IPS-20b (cell line): ENCODE results near the gene DAPK2.

Experiments used
- H3K27ac ChIP-seq: one replicate; pipeline ENCODE4 v1.5.1; 2013; ENCODE audit warnings: low read length
- H3K27me3 ChIP-seq: 2 replicates; pipeline ENCODE4 v1.6.1; 2013; ENCODE audit warnings: mild to moderate bottlenecking, low read length, inconsistent platforms; ENCODE audit not compliant: insufficient read depth
- H3K36me3 ChIP-seq: 2 replicates; pipeline ENCODE4 v1.6.1; 2013; ENCODE audit warnings: low read depth, mild to moderate bottlenecking, inconsistent platforms, low read length, moderate library complexity; ENCODE audit not compliant: insufficient read depth
- H3K4me1 ChIP-seq: 2 replicates; pipeline ENCODE4 v1.6.1; 2013; ENCODE audit warnings: mild to moderate bottlenecking, control low read depth, inconsistent platforms, low read length, moderate library complexity; ENCODE audit not compliant: insufficient read depth
- H3K4me3 ChIP-seq: 2 replicates; pipeline ENCODE4 v1.5.1; 2013; ENCODE audit warnings: mild to moderate bottlenecking, low read length, inconsistent platforms
- H3K9ac ChIP-seq: 2 replicates; pipeline ENCODE4 v1.6.1; 2013; ENCODE audit warnings: low read depth, mild to moderate bottlenecking, inconsistent platforms, low read length, moderate library complexity
- H3K9me3 ChIP-seq: 2 replicates; pipeline ENCODE4 v1.6.1; 2013; ENCODE audit warnings: mild to moderate bottlenecking, low read depth, low read length, inconsistent platforms; ENCODE audit not compliant: insufficient read depth

The DAPK2 gene

DNA sequence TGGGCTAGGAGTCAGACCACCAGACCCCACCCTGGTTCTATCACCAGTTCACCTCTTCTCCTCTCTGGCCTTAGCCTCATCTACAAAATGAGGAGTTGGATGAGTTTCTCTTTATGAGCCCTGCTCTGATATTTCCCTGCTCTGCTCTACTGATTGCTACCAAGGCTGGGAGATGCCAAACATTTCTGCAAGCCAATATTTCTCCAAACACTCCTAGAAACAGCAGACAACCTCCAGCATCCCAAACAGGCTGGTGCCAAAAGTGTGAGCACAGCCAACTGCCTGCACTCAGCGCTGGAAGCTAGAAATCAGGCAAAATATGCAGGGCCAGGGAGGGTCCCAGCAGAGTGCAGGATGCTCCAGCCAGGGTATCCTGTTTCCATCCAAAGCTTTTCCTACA is 10.8 kb downstream of the DAPK2 start:
- no peak overlapping the region for H3K27ac ChIP-seq
- H3K27me3 ChIP-seq, result no peaks in the 10 kb centered on the region
- no peaks in the 10 kb centered on the region for H3K36me3 ChIP-seq
- no peak overlapping the region for H3K4me3 ChIP-seq
- no peak overlapping the region for H3K9ac ChIP-seq
- H3K4me1 ChIP-seq, result no peaks in the 10 kb centered on the region
- no peaks in the 10 kb centered on the region for H3K9me3 ChIP-seq

DNA sequence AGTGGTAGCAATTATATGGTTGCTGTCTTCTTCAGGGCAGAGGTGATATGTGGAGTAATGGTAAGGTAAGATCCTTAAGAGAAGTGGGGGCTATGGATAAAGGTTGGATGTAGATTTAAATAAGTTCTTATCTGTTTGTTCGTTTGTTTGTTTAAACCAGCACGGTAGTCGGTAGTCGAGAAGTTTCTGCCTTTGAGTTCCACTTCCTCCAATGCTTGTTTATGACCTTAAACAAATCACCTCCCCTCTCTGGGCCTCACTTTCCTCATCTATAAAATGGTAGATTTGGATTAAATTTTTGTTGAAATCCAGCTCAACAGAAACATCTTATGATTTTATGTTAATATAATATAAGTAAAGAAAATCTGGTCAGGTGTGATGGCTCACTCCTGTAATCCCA is 11.8 kb downstream of the DAPK2 start:
- Histone ChIP-seq H3K4me3 (no peak overlapping the region), H3K9me3 (no peaks in the 10 kb centered on the region), H3K9ac (no peak overlapping the region), H3K4me1 (no peaks in the 10 kb centered on the region), H3K27ac (no peak overlapping the region), H3K27me3 (no peaks in the 10 kb centered on the region), H3K36me3 (no peaks in the 10 kb centered on the region)

DNA sequence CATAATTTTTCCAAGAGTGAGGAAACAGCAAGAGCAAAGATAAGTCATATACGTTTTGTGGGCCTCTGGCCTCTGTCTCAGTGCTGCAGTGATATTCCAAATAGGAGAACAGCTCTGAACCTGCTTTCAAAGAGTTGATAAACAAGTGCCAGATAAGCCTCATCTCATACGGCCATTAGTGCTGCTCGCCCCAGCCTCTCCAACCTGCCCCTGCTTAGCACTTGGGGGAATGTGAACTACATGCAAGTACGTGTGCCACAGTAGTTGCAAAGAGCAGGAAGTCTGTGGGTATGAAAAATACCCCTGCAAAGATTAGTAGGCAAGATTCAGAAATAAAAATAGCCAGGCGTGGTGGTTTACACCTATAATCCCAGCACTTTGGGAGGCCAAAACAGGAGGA is 14.0 kb downstream of the DAPK2 start:
- no peaks in the 10 kb centered on the region for H3K36me3 ChIP-seq
- H3K4me1 ChIP-seq, result no peaks in the 10 kb centered on the region
- H3K9me3 ChIP-seq, result no peaks in the 10 kb centered on the region
- H3K4me3 ChIP-seq, result no peak overlapping the region
- no peak overlapping the region for H3K27ac ChIP-seq
- H3K9ac ChIP-seq, result no peak overlapping the region
- H3K27me3 ChIP-seq, result no peaks in the 10 kb centered on the region

DNA sequence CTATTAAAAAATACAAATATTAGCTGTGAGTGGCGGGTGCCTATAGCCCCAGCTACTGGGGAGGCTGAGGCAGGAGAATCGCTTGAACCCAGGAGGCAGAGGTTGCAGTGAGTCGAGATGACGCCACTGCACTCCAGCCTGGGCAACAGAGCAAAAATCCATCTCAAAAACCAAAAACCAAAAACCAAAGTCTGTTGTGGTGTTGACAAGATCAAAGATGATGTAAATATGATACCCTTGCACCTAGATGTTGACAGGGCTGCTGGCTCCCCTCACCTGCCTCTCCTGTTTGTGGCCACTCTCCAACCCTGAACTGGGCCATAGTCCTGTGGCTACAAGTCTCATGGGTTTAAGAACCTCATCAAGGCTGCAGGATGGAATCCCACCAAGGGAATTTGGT is 16.2 kb downstream of the DAPK2 start:
- Histone ChIP-seq H3K4me3 (no peak overlapping the region), H3K27ac (no peak overlapping the region), H3K9ac (no peak overlapping the region), H3K36me3 (no peaks in the 10 kb centered on the region), H3K4me1 (no peaks in the 10 kb centered on the region), H3K27me3 (no peaks in the 10 kb centered on the region), H3K9me3 (no peaks in the 10 kb centered on the region)

DNA sequence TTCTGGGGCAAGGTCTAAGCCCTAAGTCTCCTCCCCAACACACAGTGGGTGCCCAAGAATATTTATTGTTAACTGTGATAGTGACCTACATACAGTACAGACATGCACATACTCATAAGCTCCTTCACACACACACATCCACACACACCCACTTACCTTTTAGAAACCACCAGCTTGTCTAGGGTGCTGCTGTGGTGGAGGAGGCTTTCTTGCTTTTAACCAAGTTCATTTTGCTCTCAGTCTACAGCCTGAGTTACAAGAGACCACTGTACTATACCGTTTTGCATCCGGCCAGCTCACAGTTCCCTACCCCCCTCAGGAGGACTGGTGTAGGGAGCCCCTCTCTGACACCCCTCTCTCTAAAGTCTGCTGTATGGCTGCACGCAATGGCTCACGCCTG is 16.7 kb downstream of the DAPK2 start:
- Histone ChIP-seq H3K4me3 (no peak overlapping the region), H3K27ac (no peak overlapping the region), H3K27me3 (no peaks in the 10 kb centered on the region), H3K4me1 (no peaks in the 10 kb centered on the region), H3K36me3 (no peaks in the 10 kb centered on the region), H3K9ac (no peak overlapping the region), H3K9me3 (no peaks in the 10 kb centered on the region)

DNA sequence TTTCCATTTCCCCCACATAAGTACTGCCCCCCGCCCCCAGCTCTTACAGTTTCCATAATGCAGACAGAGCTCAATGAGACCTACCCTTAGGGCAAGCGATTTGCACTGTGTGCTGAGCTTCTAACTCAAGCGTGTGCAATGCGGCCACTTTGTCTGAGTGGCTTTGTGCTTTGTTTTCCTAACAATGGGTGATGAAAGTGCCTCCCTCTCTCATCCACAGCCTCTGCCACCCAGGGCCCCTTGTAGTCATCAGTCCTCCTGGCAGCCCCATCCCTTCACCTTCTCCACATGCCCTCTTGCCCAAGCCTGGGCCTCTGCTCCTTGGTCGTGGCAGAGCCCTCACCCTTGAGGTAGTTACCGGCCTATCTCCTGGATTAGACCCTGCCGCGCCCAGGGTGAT is 17.2 kb downstream of the DAPK2 start:
- no peaks in the 10 kb centered on the region; the same call in 1 of the 2 replicates for H3K4me1 ChIP-seq
- no peak overlapping the region for H3K27ac ChIP-seq

DNA sequence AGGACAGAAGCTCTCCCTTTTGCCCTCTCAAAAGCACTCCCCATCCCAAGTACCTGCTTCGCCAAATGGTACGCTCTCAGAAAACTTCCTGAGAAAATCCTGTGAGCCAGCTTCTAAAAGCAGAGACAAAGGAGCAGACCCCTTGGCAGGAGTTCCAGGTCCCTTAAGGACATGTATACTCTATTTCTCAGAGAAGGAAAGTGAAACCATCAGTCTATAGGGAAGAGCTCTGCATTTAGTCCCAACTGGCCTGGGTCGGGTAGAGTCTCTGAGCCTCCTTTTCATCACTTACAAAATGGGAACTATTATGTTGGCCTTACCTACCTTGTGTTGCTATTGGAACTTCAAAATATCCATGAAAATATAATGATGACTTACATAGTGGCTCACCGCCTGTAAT is 19.7 kb downstream of the DAPK2 start:
- no peak overlapping the region for H3K27ac ChIP-seq
- H3K27me3 ChIP-seq, result no peaks in the 10 kb centered on the region
- no peaks in the 10 kb centered on the region for H3K9me3 ChIP-seq
- no peak overlapping the region for H3K4me3 ChIP-seq
- H3K9ac ChIP-seq, result no peak overlapping the region
- peaks cover 3% of the 10 kb centered on the region; the same call in 1 of the 2 replicates for H3K4me1 ChIP-seq
- no peaks in the 10 kb centered on the region for H3K36me3 ChIP-seq

More for the DNA sequence above, 17.2 kb downstream of the DAPK2 start:
- no peaks in the 10 kb centered on the region for H3K9me3 ChIP-seq
- H3K27me3 ChIP-seq, result no peaks in the 10 kb centered on the region
- no peak overlapping the region for H3K4me3 ChIP-seq
- no peak overlapping the region for H3K9ac ChIP-seq
- H3K36me3 ChIP-seq, result no peaks in the 10 kb centered on the region

DNA sequence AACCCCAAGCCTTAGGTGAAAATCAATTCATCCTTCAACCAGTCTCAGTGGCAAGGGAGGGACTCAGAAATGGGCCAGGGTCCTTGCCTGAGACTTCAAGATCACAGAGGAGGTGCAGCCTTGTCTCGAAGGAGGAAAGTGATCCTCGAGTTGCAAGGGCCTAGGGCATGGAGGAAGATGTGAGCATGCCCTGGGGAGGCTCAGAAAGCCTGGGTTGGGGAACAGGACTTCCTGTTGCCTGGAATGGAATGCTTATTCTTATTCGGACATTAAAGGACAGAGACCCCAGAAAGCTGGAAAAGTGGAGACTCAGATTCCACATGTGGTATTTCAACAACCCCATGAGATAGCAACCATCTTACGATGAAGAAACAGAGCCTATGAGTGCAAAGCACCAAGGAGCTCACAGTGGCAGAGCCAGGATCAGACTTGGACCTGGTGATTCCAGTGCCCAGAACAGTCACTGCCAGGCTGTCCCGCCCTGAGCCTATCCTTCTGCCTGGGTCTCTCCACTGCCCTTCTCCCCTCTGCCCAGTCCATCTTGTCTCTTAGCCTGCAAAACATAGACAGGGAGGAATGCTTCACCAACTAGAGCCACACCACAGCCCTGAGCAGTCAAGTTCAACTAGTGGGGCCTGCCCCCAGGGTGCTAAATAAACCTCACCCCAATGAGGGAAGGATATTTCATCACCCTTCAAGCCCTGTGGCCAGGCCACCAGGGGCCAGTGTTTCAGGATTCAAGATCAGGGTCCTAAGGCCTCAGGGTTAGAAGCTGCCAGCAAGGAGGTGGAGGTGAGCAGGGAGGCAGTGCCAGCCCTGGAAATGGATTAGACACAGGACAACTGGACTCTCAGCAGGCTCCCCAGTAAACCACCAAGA is 21.9 kb downstream of the DAPK2 start:
- H3K27me3 ChIP-seq, result no peaks in the 10 kb centered on the region
- H3K36me3 ChIP-seq, result no peaks in the 10 kb centered on the region
- H3K9ac ChIP-seq, result no peak overlapping the region
- H3K27ac ChIP-seq, result no peak overlapping the region
- H3K4me1 ChIP-seq, result peaks cover 3% of the 10 kb centered on the region; the same call in 1 of the 2 replicates
- H3K9me3 ChIP-seq, result no peaks in the 10 kb centered on the region
- H3K4me3 ChIP-seq, result no peak overlapping the region

DNA sequence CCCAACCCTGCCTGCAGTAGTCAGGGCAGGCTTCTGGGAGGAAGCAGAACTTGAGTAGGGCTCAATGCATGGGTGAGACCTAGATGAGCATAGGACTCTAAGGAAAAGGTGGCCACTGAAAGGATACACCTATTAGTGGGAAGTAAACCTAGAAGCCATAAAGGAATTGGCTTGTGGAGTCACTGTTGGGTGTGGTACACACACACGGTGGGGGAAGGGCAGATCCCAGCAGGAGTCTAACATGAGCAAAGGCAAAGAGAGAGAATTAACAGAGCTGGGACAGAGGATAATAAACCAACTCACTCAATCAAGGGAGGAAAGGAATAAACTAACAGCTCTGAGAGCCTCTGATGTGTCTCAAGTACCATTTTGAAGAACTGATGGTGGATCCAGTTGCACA is 23.1 kb downstream of the DAPK2 start:
- Histone ChIP-seq H3K36me3 (no peaks in the 10 kb centered on the region), H3K27me3 (no peaks in the 10 kb centered on the region), H3K27ac (no peak overlapping the region), H3K4me3 (no peak overlapping the region), H3K4me1 (peaks cover 3% of the 10 kb centered on the region; the same call in 1 of the 2 replicates), H3K9me3 (no peaks in the 10 kb centered on the region), H3K9ac (no peak overlapping the region)

DNA sequence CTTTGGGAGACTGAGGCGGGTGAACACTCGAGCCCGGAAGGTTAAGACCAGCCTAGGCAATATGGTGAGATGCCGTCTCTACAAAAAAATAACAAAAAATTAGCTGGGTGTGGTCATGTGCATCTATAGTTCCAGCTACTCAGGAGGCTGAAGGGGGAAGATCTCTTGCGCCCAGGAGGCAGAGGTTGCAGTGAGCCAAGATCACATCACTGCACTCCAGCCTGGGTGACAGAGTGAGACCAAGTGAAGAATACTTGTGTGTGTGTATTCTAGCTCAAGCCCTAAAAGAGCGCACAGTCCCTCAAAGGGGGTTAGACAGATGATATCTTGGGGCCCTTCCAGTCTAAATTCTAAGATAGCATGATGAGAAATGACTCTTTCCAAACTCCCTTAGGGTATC is 23.7 kb downstream of the DAPK2 start:
- Histone ChIP-seq H3K27ac (no peak overlapping the region), H3K36me3 (no peaks in the 10 kb centered on the region), H3K9me3 (no peaks in the 10 kb centered on the region), H3K27me3 (no peaks in the 10 kb centered on the region), H3K9ac (no peak overlapping the region), H3K4me3 (no peak overlapping the region), H3K4me1 (peaks cover 3% of the 10 kb centered on the region; the same call in 1 of the 2 replicates)

DNA sequence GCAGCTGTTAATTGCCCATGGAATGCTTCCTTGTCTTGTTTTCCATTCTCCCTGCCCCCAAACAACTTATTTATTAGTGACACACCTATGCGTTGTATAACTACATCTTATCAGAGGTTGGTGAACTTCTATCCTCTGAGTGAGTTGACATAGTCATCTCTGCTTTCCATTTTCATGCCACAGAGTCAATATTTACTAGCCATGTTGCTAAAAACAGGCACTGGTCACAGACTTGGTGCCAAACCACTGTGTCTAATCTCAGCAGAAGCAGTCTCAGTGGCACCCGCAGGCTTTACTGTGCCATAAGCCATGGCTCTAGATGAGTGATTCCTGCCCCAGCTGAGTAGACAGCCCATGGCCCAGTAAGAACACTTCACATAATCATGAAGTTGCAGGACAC is 26.5 kb downstream of the DAPK2 start:
- peaks cover 3% of the 10 kb centered on the region; the same call in 1 of the 2 replicates for H3K4me1 ChIP-seq
- no peak overlapping the region for H3K9ac ChIP-seq
- no peak overlapping the region for H3K27ac ChIP-seq
- H3K9me3 ChIP-seq, result no peaks in the 10 kb centered on the region
- no peaks in the 10 kb centered on the region for H3K27me3 ChIP-seq
- H3K4me3 ChIP-seq, result no peak overlapping the region
- H3K36me3 ChIP-seq, result no peaks in the 10 kb centered on the region

DNA sequence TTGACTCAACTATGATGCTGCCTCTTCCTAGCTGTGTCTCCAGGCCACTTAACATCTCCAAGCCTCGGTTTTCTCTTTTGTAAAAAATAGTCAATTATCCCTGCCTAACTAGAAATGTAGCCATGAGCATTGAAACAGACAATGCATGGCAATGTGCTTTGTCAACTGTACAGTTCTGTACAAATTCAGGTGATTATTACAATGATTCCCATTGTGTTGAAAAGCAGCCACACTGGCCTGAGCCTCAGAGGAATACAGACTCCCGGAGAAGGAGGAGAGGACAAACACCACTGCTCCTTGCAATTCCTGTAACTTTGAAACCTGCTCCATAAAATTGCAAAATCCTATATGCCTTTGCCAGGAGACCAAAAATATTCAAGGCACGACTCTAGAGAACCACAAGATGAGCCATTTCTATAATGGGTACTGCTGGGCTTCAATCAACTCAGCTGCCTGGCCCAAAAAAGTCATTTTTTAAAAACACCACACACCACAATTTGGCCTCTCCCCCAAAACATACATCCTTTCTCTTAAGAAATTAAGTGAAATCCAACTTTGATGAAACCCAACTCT is 28.6 kb downstream of the DAPK2 start:
- H3K36me3 ChIP-seq, result no peaks in the 10 kb centered on the region
- no peak overlapping the region for H3K27ac ChIP-seq
- H3K9ac ChIP-seq, result no peak overlapping the region
- no peak overlapping the region for H3K4me3 ChIP-seq
- no peaks in the 10 kb centered on the region for H3K4me1 ChIP-seq
- no peaks in the 10 kb centered on the region for H3K27me3 ChIP-seq
- no peaks in the 10 kb centered on the region for H3K9me3 ChIP-seq
